Measurements from ENCODE around the gene MTRF1L. TPM values are rescaled to one million over a fixed set of nuclear protein-coding genes. Genes with fewer than 3 reads are reported as not detected.
"Not testable (repeated sequence)": the region's sequence is repeated elsewhere in the genome, so short reads cannot be mapped to it uniquely, and the experiment has no call there.

Gene MTRF1L
- polyA plus RNA-seq, 1 experiment, result 8.1 TPM

GRCh38 chr6:153012856-153013255 lies 10.3 kb upstream of the MTRF1L start:
- no peak for TF ChIP-seq CTCF (IDR thresholded peaks at IDR 0.05; ENCODE audit: insufficient read depth, low read depth, low read length)
- H3K36me3 ChIP-seq (ENCODE audit: control insufficient read depth, insufficient read depth, low read length), result no peaks in the 10 kb centered on the region
- no peaks in the 10 kb centered on the region for H3K27me3 ChIP-seq (ENCODE audit: control insufficient read depth, insufficient read depth, low read length)
- POLR2A ChIA-PET, result no interaction called here
- CTCF ChIA-PET, result interaction anchor here (1.7 kb wide), 1 partner anchor 12 kb away, joined by 4 read pairs; no protein-coding TSS in a partner anchor
- no peak overlapping the region for H3K4me3 ChIP-seq (ENCODE audit: low read depth, low read length)
- no peak for DNase-seq (ENCODE audit: low read depth)

DNA sequence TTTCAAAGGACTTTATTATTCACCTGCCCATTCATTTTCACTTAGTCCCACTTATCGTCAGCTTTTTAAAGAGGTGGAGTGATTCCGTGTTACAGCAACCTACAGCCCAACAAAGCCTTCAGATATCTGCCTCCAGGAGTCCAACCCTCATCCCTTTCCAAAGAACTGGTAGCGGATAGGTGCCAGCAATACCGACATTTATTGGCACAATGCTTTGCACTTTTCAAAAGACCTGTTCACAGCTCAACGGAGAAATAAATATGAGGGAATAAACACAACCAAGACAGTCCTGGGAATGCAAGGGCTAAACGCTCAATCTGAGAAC lies 819 bp upstream of the MTRF1L start:
- POLR2A ChIA-PET, result interaction anchor here (1.8 kb wide), 1 partner anchor 20 kb away, joined by 5 read pairs; the partner anchor contains the start of gene FBXO5
- Histone ChIP-seq H3K36me3 (ENCODE audit: control insufficient read depth, insufficient read depth, low read length) (no peaks in the 10 kb centered on the region), H3K4me3 (ENCODE audit: low read depth, low read length) (peak overlapping the region; percentile 62), H3K27me3 (ENCODE audit: control insufficient read depth, insufficient read depth, low read length) (no peaks in the 10 kb centered on the region)
- TF ChIP-seq CTCF (IDR thresholded peaks at IDR 0.05; ENCODE audit: insufficient read depth, low read depth, low read length), result no peak
- no peak for DNase-seq (ENCODE audit: low read depth)
- CTCF ChIA-PET, result no interaction called here

GRCh38 chr6:153001767-153002612 lies 519 bp downstream of the MTRF1L start:
- no peak for DNase-seq (ENCODE audit: low read depth)
- CTCF ChIA-PET, result no interaction called here

DNA sequence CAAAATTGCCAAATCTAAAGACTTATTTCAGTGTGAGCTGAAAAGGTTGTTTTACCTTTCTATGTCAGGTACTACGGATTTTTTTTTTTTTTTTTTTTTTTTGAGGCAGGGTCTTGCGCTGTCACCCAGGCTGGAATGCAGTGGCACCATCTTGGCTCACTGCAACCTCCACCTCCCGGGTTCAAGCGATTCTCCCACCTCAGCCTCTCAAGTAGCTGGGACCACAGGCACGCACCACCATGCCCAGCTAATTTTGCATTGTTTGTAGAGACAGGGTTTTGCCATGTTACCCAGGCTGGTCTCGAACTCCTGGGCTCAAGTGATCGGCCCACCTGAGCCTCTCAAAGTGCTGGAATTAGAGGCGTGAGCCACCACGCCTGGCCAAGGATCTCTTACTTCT lies 1.7 kb downstream of the MTRF1L start:
- H3K27me3 ChIP-seq (ENCODE audit: control insufficient read depth, insufficient read depth, low read length); H3K4me3 ChIP-seq (ENCODE audit: low read depth, low read length); CTCF ChIA-PET; POLR2A ChIA-PET; H3K36me3 ChIP-seq (ENCODE audit: control insufficient read depth, insufficient read depth, low read length); DNase-seq (ENCODE audit: low read depth): not testable (repeated sequence)

More at GRCh38 chr6:153001767-153002612, 519 bp downstream of the MTRF1L start:
- POLR2A ChIA-PET, result interaction anchor here (0.7 to 1.8 kb wide), 2 partner anchors 19 to 1413 kb away, joined by 4 to 5 read pairs; partner anchors contain the start of gene FBXO5
- Histone ChIP-seq H3K4me3 (ENCODE audit: low read depth, low read length) (peak overlapping the region; percentile 62), H3K36me3 (ENCODE audit: control insufficient read depth, insufficient read depth, low read length) (peaks cover 3% of the 10 kb centered on the region; the same call in 1 of the 2 replicates), H3K27me3 (ENCODE audit: control insufficient read depth, insufficient read depth, low read length) (no peaks in the 10 kb centered on the region)
- no peak for TF ChIP-seq CTCF (IDR thresholded peaks at IDR 0.05; ENCODE audit: insufficient read depth, low read depth, low read length)

GRCh38 chr6:153000243-153000642 lies 2.3 kb downstream of the MTRF1L start:
- DNase-seq (ENCODE audit: low read depth), result no peak
- CTCF ChIA-PET, result no interaction called here
- peaks cover 3% of the 10 kb centered on the region; the same call in 1 of the 2 replicates for H3K36me3 ChIP-seq (ENCODE audit: control insufficient read depth, insufficient read depth, low read length)
- POLR2A ChIA-PET, result no interaction called here
- no peaks in the 10 kb centered on the region for H3K27me3 ChIP-seq (ENCODE audit: control insufficient read depth, insufficient read depth, low read length)
- H3K4me3 ChIP-seq (ENCODE audit: low read depth, low read length), result no peak overlapping the region
- TF ChIP-seq CTCF (IDR thresholded peaks at IDR 0.05; ENCODE audit: insufficient read depth, low read depth, low read length), result no peak

DNA sequence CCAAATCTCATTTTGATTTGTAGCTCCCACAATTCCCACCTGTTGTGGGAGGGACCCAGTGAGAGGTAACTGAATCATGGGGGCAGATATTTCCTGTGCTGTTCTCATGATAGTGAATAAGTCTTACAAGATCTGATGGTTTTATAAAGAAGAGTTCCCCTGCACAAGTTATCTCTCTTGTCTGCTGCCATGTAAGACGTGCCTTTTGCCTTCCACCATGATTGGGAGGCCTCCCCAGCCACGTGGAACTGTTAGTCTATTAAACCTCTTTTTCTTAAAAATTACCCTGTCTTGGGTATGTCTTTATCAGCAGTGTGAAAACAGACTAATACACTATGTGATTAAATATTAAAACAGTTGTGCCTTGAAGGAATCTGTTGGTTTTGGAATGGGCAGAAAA lies 3.0 kb downstream of the MTRF1L start:
- DNase-seq (ENCODE audit: low read depth); H3K36me3 ChIP-seq (ENCODE audit: control insufficient read depth, insufficient read depth, low read length); H3K4me3 ChIP-seq (ENCODE audit: low read depth, low read length); POLR2A ChIA-PET; CTCF ChIA-PET; H3K27me3 ChIP-seq (ENCODE audit: control insufficient read depth, insufficient read depth, low read length): not testable (repeated sequence)
